Aorta (tissue), 5 donors: Measurements from ENCODE around the gene DNAJA2. TPM values are rescaled to one million over a fixed set of nuclear protein-coding genes. Genes with fewer than 3 reads are reported as not detected.

Experiments used
- ATAC-seq: fragments of 200-7000 bp; cut with Tn5 transposase; one replicate; pipeline ENCODE4 v1.9.1; 2022; ENCODE audit warnings: moderate library complexity; ENCODE audit not compliant: low FRiP score
- DNase-seq, 2 donors: peaks; one replicate each; pipeline ENCODE4 v3.0.0-alpha.2; 2020
- H3K27ac ChIP-seq, 2 donors: one replicate each; pipeline ENCODE4 v1.5.1; 2013; ENCODE audit warnings: low read length in 2 of 2, mild to moderate bottlenecking in 2 of 2, moderate library complexity in 2 of 2, control low read depth in 1 of 2, inconsistent platforms in 1 of 2, low read depth in 1 of 2
- H3K27me3 ChIP-seq, 2 donors: one replicate each; pipeline ENCODE4 v1.6.1; 2013; ENCODE audit warnings: control low read depth in 1 of 2, low read length in 1 of 2, mild to moderate bottlenecking in 1 of 2, moderate library complexity in 1 of 2; ENCODE audit not compliant: insufficient read depth in 2 of 2, control insufficient read depth in 1 of 2
- H3K36me3 ChIP-seq, 2 donors: one replicate each; pipeline ENCODE4 v1.6.1; 2013; ENCODE audit warnings: control low read depth in 1 of 2, low read length in 1 of 2, mild to moderate bottlenecking in 1 of 2; ENCODE audit not compliant: insufficient read depth in 2 of 2, control insufficient read depth in 1 of 2
- H3K4me1 ChIP-seq, 2 donors: one replicate each; pipeline ENCODE4 v1.6.1; 2013; ENCODE audit warnings: low read length in 2 of 2, control low read depth in 1 of 2, mild to moderate bottlenecking in 1 of 2, moderate library complexity in 1 of 2; ENCODE audit not compliant: insufficient read depth in 2 of 2, control insufficient read depth in 1 of 2
- H3K4me3 ChIP-seq, 2 donors: one replicate each; pipeline ENCODE4 v1.5.1; 2013; ENCODE audit warnings: low read length in 2 of 2, control low read depth in 1 of 2, mild to moderate bottlenecking in 1 of 2
- H3K9me3 ChIP-seq: one replicate; pipeline ENCODE4 v1.6.1; 2013; ENCODE audit warnings: mild to moderate bottlenecking, low read length; ENCODE audit not compliant: control insufficient read depth
- WGBS, 2 donors: extraction: QIAGEN DNeasy Blood & Tissue Kit; methylation state at CpG; one replicate each; pipeline ENCODE4 v1.1.7; 2013; 5-methylcytosine and 5-hydroxymethylcytosine counted together
- intact Hi-C, 2 donors: fragments of 100-400 bp; cut with DNase I; formaldehyde crosslinking; loops; one replicate each; pipeline versions ENCODE4 v1.14.2 to v1.15.0; 2022
- polyA plus RNA-seq, 2 donors: library from polyadenylated mRNA; stranded (reverse); fragments of 200-250 nt; gene quantifications; one replicate each; pipeline ENCODE4 v1.2.3, GENCODE V29; 2013
- total RNA-seq, 2 donors: library from RNA; stranded (reverse); fragmentation: NEBNext Ultra II Directional; extraction: Animal tissue kit (Norgen Biotek cat#: 25700); gene quantifications; one replicate each; pipeline ENCODE4 v1.2.1, GENCODE V29; 2021
- donor health status: healthy with polysubstance abuse.
- donor health status: Bipolar disorder and iron deficiency.
- donor health status: DM: no; HTN: no; CAD: no.
- donor health status: DM: no; HTN: no; CAD: no.
- donor health status: DM: yes; HTN: yes; CAD: no.

Gene DNAJA2
- total and polyA plus RNA-seq, 4 donors: 30.2 to 45.5 (median 41.1) TPM

GRCh38 chr16:46986438-46986837 lies 13.0 kb upstream of the DNAJA2 start:
- WGBS, 2 donors: 63 to 66% methylated on average over 3 of the region's 3 CpGs
- H3K27me3 ChIP-seq: no peaks in the 10 kb centered on the region

GRCh38 chr16:46982335-46982734 lies 8.9 kb upstream of the DNAJA2 start:
- 96 to 97% methylated on average over 4 of the region's 4 CpGs for WGBS, 2 donors
- Histone ChIP-seq H3K9me3 (no peaks in the 10 kb centered on the region), H3K36me3 (no peaks in the 10 kb centered on the region), H3K4me3 (no peak overlapping the region), H3K4me1 (peaks cover 2 to 3% of the 10 kb centered on the region in 2 donors), H3K27ac (no peak overlapping the region), H3K27me3 (no peaks in the 10 kb centered on the region)
- DNase-seq (no peak), ATAC-seq (no peak)
- intact Hi-C loops: no loop called here

More at GRCh38 chr16:46986438-46986837, 13.0 kb upstream of the DNAJA2 start:
- Histone ChIP-seq H3K9me3 (no peaks in the 10 kb centered on the region), H3K4me3 (no peak overlapping the region), H3K4me1 (peaks cover 2 to 3% of the 10 kb centered on the region in 2 donors), H3K36me3 (no peaks in the 10 kb centered on the region), H3K27ac (no peak overlapping the region)
- no peak for DNase-seq
- intact Hi-C loops: no loop called here
- ATAC-seq: no peak

- H3K36me3 ChIP-seq: no peaks in the 10 kb centered on the region
- DNase-seq (no peak), ATAC-seq (no peak)
- no peak overlapping the region for H3K27ac ChIP-seq
- 91 to 97% methylated on average over 1 of the region's 1 CpG for WGBS, 2 donors
- H3K4me3 ChIP-seq: no peak overlapping the region
- intact Hi-C loops: no loop called here
- no peaks in the 10 kb centered on the region for H3K9me3 ChIP-seq
- H3K27me3 ChIP-seq: no peaks in the 10 kb centered on the region
- H3K4me1 ChIP-seq: no peaks in the 10 kb centered on the region
Measured at GRCh38 chr16:46980926-46981325, 7.5 kb upstream of the DNAJA2 start.

DNA sequence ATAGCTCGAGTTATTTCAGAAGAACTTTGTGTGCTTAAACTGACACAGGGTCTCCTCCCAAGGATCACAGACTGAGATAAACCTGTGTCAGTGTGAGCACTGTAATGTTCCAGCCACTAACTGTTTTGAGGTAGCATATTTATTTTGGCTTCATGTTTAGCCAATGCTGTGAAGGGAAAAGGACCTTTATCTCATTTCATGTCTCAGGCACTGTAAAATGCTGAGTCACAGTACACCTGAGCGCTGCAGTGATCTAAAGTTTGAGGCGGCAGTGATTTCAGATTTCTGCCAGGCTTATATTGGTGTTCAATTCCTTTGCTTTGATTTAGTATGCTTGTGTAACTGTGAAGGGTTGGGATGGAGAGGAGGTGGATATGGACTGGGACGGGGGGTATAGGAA lies 3.1 kb upstream of the DNAJA2 start:
- no peak overlapping the region for H3K27ac ChIP-seq
- no peak overlapping the region for H3K4me3 ChIP-seq
- no peak for DNase-seq
- H3K36me3 ChIP-seq: no peaks in the 10 kb centered on the region
- H3K9me3 ChIP-seq: no peaks in the 10 kb centered on the region
- intact Hi-C loops: loop anchor here (10.0 kb wide), 2 partner anchors 58 to 1638 kb away; partner anchors contain the start of gene N4BP1 (in 1 of the 2)
- H3K4me1 ChIP-seq: peaks cover 2 to 3% of the 10 kb centered on the region in 2 donors
- ATAC-seq: no peak
- no peaks in the 10 kb centered on the region for H3K27me3 ChIP-seq
- whole genome bisulfite sequencing, 2 donors: 87% methylated on average over 4 of the region's 4 CpGs

- no peak overlapping the region for H3K27ac ChIP-seq
- H3K4me1 ChIP-seq: peaks cover 2 to 3% of the 10 kb centered on the region in 2 donors
- H3K4me3 ChIP-seq: no peak overlapping the region
- DNase-seq (no peak), ATAC-seq (no peak)
- H3K9me3 ChIP-seq: no peaks in the 10 kb centered on the region
- intact Hi-C loops: loop anchor here (10.0 kb wide), 2 partner anchors 59 to 1639 kb away; partner anchors contain the start of gene N4BP1 (in 1 of the 2)
- 83 to 88% methylated on average over 4 of the region's 4 CpGs for WGBS, 2 donors
- no peaks in the 10 kb centered on the region for H3K36me3 ChIP-seq
- H3K27me3 ChIP-seq: no peaks in the 10 kb centered on the region
Measured at GRCh38 chr16:46975908-46976470, 2.5 kb upstream of the DNAJA2 start.

- H3K27ac ChIP-seq: no peak overlapping the region
- ATAC-seq: no peak
- no peak for DNase-seq
- H3K27me3 ChIP-seq: no peaks in the 10 kb centered on the region
- peaks cover 2 to 3% of the 10 kb centered on the region in 2 donors for H3K4me1 ChIP-seq
- WGBS, 2 donors: 96 to 97% methylated on average over 11 of the region's 11 CpGs
- intact Hi-C loops: loop anchor here (10.0 kb wide), 2 partner anchors 60 to 1640 kb away; partner anchors contain the start of gene N4BP1 (in 1 of the 2)
- H3K9me3 ChIP-seq: no peaks in the 10 kb centered on the region
- no peak overlapping the region for H3K4me3 ChIP-seq
- H3K36me3 ChIP-seq: no peaks in the 10 kb centered on the region
Measured at GRCh38 chr16:46975165-46975564, 1.7 kb upstream of the DNAJA2 start.

DNA sequence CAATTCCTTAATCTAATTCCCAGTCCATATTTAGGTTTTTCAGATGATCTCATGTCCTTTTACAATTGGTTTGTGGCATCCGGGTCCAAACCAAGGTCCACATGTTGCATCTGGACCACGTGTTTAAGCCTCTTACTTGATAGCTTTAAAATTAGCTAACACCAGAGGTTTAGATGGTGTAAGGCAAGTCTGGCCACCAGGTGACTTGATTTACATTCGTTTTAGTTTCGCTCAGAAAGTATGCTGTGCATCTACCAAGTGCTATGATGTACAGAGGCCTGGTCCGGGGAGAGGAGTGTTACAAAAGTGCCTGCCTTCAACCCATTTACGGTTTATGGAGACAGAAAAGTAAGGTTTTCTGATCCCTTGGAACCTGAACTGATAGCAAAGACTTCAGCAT lies 878 bp upstream of the DNAJA2 start:
- Histone ChIP-seq H3K27me3 (no peaks in the 10 kb centered on the region), H3K4me3 (peak overlapping the region in 1 of 2 donors; percentile 86), H3K9me3 (no peaks in the 10 kb centered on the region), H3K27ac (no peak overlapping the region), H3K4me1 (peaks cover 2 to 3% of the 10 kb centered on the region in 2 donors), H3K36me3 (no peaks in the 10 kb centered on the region)
- no peak for DNase-seq
- 68 to 77% methylated on average over 6 of the region's 6 CpGs for WGBS, 2 donors
- intact Hi-C loops: loop anchor here (5.0 to 10.0 kb wide), 3 partner anchors 60 to 1640 kb away; partner anchors contain the start of genes N4BP1 (in 1 of the 2), ORC6 (in 1 of the 2) and VPS35 (in 1 of the 2)
- no peak for ATAC-seq

DNA sequence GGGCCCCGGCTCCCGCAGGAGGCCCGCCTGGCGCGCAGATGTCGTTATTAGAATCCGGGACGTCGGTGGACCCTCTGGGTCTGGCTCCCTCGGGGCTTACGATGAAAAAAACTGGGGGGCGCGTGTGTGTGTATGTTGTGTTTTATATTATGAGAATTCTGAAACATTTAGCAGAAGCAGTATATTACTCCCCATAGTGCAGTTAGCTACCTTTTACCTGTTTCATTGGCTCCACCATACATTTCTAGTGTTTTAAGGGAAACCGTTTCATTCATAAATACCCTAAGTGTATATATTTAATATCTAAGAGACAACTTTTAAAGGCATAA lies 486 bp upstream of the DNAJA2 start:
- intact Hi-C loops: loop anchor here (2.0 to 10.0 kb wide), 4 partner anchors 61 to 1641 kb away; partner anchors contain the start of genes GPT2 (in 1 of the 2), N4BP1 (in 1 of the 2), ORC6 (in 1 of the 2) and VPS35 (in 1 of the 2)
- H3K27ac ChIP-seq: peak overlapping the region; percentile 76 to 85
- ATAC-seq (no peak), DNase-seq (no peak)
- H3K4me3 ChIP-seq: peak overlapping the region; percentile 46 to 86
- 2 to 3% methylated on average over 14 of the region's 14 CpGs for WGBS, 2 donors
- H3K9me3 ChIP-seq: no peaks in the 10 kb centered on the region
- no peaks in the 10 kb centered on the region for H3K27me3 ChIP-seq
- peaks cover 2 to 3% of the 10 kb centered on the region in 2 donors for H3K4me1 ChIP-seq
- no peaks in the 10 kb centered on the region for H3K36me3 ChIP-seq
